Activated CD4-positive, alpha-beta memory T cell treated with anti-CD3 and anti-CD28 coated beads, Interleukin-2, amount 10 ng/mL, durations not matched to agents 7 days and 5 days (primary cell): ENCODE data around the gene LRRC72. TPM values are rescaled to one million over a fixed set of nuclear protein-coding genes. Genes with fewer than 3 reads are reported as not detected.
"Not testable (repeated sequence)": the region's sequence is repeated elsewhere in the genome, so short reads cannot be mapped to it uniquely, and the experiment has no call there.

Source experiments
- CTCF ChIA-PET: fragments of 350-600 bp; sonication (Branson Sonifier 250); formaldehyde crosslinking; loops from one replicate; lab custom pipeline; 2021; ENCODE audit warnings: antibody characterized with exemption, inconsistent platforms; lab: Charles Lee
- POLR2A ChIA-PET: fragments of 350-600 bp; sonication (Branson Sonifier 250); formaldehyde crosslinking; loops from one replicate; lab custom pipeline; 2021; ENCODE audit warnings: antibody characterized with exemption; lab: Charles Lee
- DNase-seq: peaks from one replicate; pipeline ENCODE4 v3.0.0-alpha.2; 2020
- H3K27ac Mint-ChIP-seq: one replicate; pipeline ENCODE4 v1.8.0; 2021; ENCODE audit warnings: mild to moderate bottlenecking, mixed read lengths
- H3K27me3 Mint-ChIP-seq: one replicate; pipeline ENCODE4 v1.8.0; 2021; ENCODE audit warnings: mixed read lengths
- H3K36me3 Mint-ChIP-seq: one replicate; pipeline ENCODE4 v1.8.0; 2021; ENCODE audit warnings: low read depth, mixed read lengths
- H3K4me1 Mint-ChIP-seq: one replicate; pipeline ENCODE4 v1.8.0; 2021; ENCODE audit warnings: mixed read lengths
- H3K4me3 Mint-ChIP-seq: one replicate; pipeline ENCODE4 v1.8.0; 2021; ENCODE audit warnings: mild to moderate bottlenecking, mixed read lengths
- H3K9me3 Mint-ChIP-seq: one replicate; pipeline ENCODE4 v1.8.0; 2021; ENCODE audit warnings: mixed read lengths
- total RNA-seq, 2 experiments: library from RNA; stranded (reverse); gene quantifications; one replicate each; pipeline ENCODE4 v1.2.3, GENCODE V29; 2021

LRRC72 gene
- total RNA-seq, 2 experiments from 2014 or later = not detected

GRCh38 chr7:16592395-16592794, 65.8 kb downstream of the LRRC72 start:
- H3K9me3 Mint-ChIP-seq = no peaks in the 10 kb centered on the region
- no peaks in the 10 kb centered on the region for H3K4me1 Mint-ChIP-seq
- no peak overlapping the region for H3K27ac Mint-ChIP-seq
- DNase-seq = no peak
- CTCF ChIA-PET = interaction anchor here (0.5 kb wide), 1 partner anchor 390 kb away, joined by 6 read pairs; no protein-coding TSS in a partner anchor
- no peak overlapping the region for H3K4me3 Mint-ChIP-seq
- H3K27me3 Mint-ChIP-seq = no peaks in the 10 kb centered on the region
- H3K36me3 Mint-ChIP-seq = no peaks in the 10 kb centered on the region
- POLR2A ChIA-PET = no interaction called here

- ChIA-PET CTCF (interaction anchor here (1.4 kb wide), 1 partner anchor 29 kb away, joined by 8 read pairs; no protein-coding TSS in a partner anchor), POLR2A (no interaction called here)
- H3K4me3 Mint-ChIP-seq = no peak overlapping the region
- DNase-seq = no peak
- no peak overlapping the region for H3K27ac Mint-ChIP-seq
- H3K4me1 Mint-ChIP-seq = no peaks in the 10 kb centered on the region
- H3K9me3 Mint-ChIP-seq = no peaks in the 10 kb centered on the region
- no peaks in the 10 kb centered on the region for H3K36me3 Mint-ChIP-seq
- H3K27me3 Mint-ChIP-seq = no peaks in the 10 kb centered on the region
These were observed 67.4 kb downstream of the LRRC72 start for GRCh38 chr7:16594061-16594460.

- Mint-ChIP-seq H3K9me3 (no peaks in the 10 kb centered on the region), H3K27ac (no peak overlapping the region), H3K4me1 (no peaks in the 10 kb centered on the region), H3K4me3 (no peak overlapping the region), H3K36me3 (no peaks in the 10 kb centered on the region), H3K27me3 (no peaks in the 10 kb centered on the region)
- ChIA-PET POLR2A (no interaction called here), CTCF (interaction anchor here (1.4 kb wide), 1 partner anchor 30 kb away, joined by 8 read pairs; no protein-coding TSS in a partner anchor)
- DNase-seq = no peak
These were observed 68.1 kb downstream of the LRRC72 start for GRCh38 chr7:16594676-16595075.

- H3K9me3 Mint-ChIP-seq, H3K27ac Mint-ChIP-seq, POLR2A ChIA-PET, H3K4me1 Mint-ChIP-seq, H3K4me3 Mint-ChIP-seq, DNase-seq, H3K36me3 Mint-ChIP-seq, H3K27me3 Mint-ChIP-seq: not testable (repeated sequence)
- CTCF ChIA-PET = interaction anchor here (1.4 kb wide), 1 partner anchor 31 kb away, joined by 8 read pairs; no protein-coding TSS in a partner anchor
These were observed 69.0 kb downstream of the LRRC72 start for GRCh38 chr7:16595596-16595995.

- H3K27ac Mint-ChIP-seq = no peak overlapping the region
- H3K36me3 Mint-ChIP-seq = peaks cover 5% of the 10 kb centered on the region
- POLR2A ChIA-PET = no interaction called here
- H3K9me3 Mint-ChIP-seq = no peaks in the 10 kb centered on the region
- H3K27me3 Mint-ChIP-seq = no peaks in the 10 kb centered on the region
- DNase-seq = no peak
- CTCF ChIA-PET = no interaction called here
- H3K4me3 Mint-ChIP-seq = no peak overlapping the region
- no peaks in the 10 kb centered on the region for H3K4me1 Mint-ChIP-seq
These were observed 71.4 kb downstream of the LRRC72 start for GRCh38 chr7:16598015-16598414.

- Mint-ChIP-seq H3K4me1 (no peaks in the 10 kb centered on the region), H3K27ac (no peak overlapping the region), H3K36me3 (peaks cover 11% of the 10 kb centered on the region), H3K27me3 (no peaks in the 10 kb centered on the region), H3K4me3 (no peak overlapping the region), H3K9me3 (no peaks in the 10 kb centered on the region)
- POLR2A ChIA-PET = no interaction called here
- DNase-seq = no peak
- CTCF ChIA-PET = no interaction called here
These were observed 73.2 kb downstream of the LRRC72 start for GRCh38 chr7:16599860-16600259.

DNA sequence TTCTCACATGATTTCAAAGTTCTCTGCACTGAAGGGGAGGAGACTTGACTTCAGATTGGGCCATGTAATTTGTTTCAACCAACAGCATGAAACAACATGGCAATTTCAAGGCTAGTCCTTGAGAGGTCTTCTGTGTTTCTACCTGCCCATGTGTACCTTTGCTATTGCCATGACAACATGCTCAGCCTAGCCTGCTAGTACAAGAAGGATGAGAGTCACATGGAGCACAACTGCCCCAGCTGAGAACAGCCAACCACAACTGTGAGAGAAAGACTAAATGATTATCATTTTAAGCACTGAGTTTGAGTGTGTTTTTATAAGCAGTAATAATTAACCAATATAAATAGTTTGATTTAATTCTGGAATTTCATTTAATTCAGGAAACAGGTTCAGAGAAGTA, 77.0 kb downstream of the LRRC72 start:
- DNase-seq = no peak
- CTCF ChIA-PET = no interaction called here
- POLR2A ChIA-PET = no interaction called here
- H3K27me3 Mint-ChIP-seq = no peaks in the 10 kb centered on the region
- H3K27ac Mint-ChIP-seq = no peak overlapping the region
- peaks cover 19% of the 10 kb centered on the region for H3K36me3 Mint-ChIP-seq
- H3K4me3 Mint-ChIP-seq = no peak overlapping the region
- H3K4me1 Mint-ChIP-seq = no peaks in the 10 kb centered on the region
- H3K9me3 Mint-ChIP-seq = no peaks in the 10 kb centered on the region

GRCh38 chr7:16604054-16604453, 77.4 kb downstream of the LRRC72 start:
- no peak overlapping the region for H3K4me3 Mint-ChIP-seq
- no peaks in the 10 kb centered on the region for H3K4me1 Mint-ChIP-seq
- no peaks in the 10 kb centered on the region for H3K9me3 Mint-ChIP-seq
- CTCF ChIA-PET = no interaction called here
- peaks cover 19% of the 10 kb centered on the region for H3K36me3 Mint-ChIP-seq
- no peak for DNase-seq
- H3K27me3 Mint-ChIP-seq = no peaks in the 10 kb centered on the region
- no peak overlapping the region for H3K27ac Mint-ChIP-seq
- POLR2A ChIA-PET = no interaction called here

DNA sequence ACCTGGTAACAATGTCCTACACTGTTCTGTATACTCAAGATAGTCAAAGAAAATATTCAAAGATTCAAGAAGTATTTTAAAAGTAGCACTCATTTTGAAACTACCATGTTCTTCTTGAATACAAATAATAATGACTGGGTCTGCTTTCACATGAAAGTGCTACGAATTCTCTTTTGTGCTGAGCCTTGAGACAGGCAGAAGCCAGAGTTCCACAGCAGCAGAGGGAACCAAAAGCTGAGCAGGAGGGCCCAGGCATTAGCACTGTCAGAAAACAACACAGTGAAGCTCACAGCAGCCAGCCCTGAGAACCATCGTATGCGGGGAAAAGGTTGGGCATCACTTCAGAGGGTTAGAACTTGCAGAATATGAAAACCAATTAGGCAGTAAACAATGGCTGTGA, 80.1 kb downstream of the LRRC72 start:
- POLR2A ChIA-PET = no interaction called here
- CTCF ChIA-PET = no interaction called here

DNA sequence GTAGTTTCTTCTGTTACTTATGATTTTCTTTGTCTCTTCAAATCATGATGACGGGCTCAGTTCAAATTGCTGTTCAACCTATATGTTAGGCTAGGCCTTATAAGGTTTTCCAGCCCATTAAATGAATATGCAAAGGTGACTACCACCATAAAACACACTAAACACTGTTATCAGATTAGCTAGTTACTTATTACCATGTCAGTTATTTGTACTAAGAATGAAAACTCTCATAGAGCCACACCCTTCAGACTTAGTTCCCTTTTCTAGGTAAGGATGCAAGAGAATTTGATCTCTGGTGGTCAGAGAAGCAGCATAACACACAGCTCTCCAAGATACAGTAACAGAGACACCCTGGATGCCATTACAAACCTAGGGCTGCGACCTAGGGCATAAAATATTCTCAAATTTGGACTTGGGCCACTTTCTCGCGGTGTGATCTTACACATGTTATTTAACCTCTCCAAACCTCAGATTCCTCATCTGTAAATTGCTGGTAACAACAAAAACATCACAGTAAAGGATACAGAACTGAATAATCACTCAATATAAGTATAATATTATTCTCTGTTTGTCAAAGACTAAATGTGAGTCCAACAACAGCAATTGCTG, 83.3 kb downstream of the LRRC72 start:
- ChIA-PET CTCF (interaction anchor here (0.5 to 1.4 kb wide), 3 partner anchors 9 to 905 kb away, joined by 3 to 5 read pairs (median 4); no protein-coding TSS in a partner anchor), POLR2A (interaction anchor here (1.0 kb wide), 1 partner anchor 35 kb away, joined by 3 read pairs; the partner anchor contains the start of gene ANKMY2)
- no peaks in the 10 kb centered on the region for H3K9me3 Mint-ChIP-seq
- H3K36me3 Mint-ChIP-seq = peaks cover 11% of the 10 kb centered on the region
- no peak overlapping the region for H3K4me3 Mint-ChIP-seq
- H3K4me1 Mint-ChIP-seq = peaks cover 11% of the 10 kb centered on the region
- H3K27ac Mint-ChIP-seq = no peak overlapping the region
- no peak for DNase-seq
- no peaks in the 10 kb centered on the region for H3K27me3 Mint-ChIP-seq

More for the DNA sequence above, 80.1 kb downstream of the LRRC72 start:
- no peak overlapping the region for H3K4me3 Mint-ChIP-seq
- H3K9me3 Mint-ChIP-seq = no peaks in the 10 kb centered on the region
- peaks cover 10% of the 10 kb centered on the region for H3K4me1 Mint-ChIP-seq
- peaks cover 17% of the 10 kb centered on the region for H3K36me3 Mint-ChIP-seq
- H3K27me3 Mint-ChIP-seq = no peaks in the 10 kb centered on the region
- no peak for DNase-seq
- H3K27ac Mint-ChIP-seq = no peak overlapping the region

DNA sequence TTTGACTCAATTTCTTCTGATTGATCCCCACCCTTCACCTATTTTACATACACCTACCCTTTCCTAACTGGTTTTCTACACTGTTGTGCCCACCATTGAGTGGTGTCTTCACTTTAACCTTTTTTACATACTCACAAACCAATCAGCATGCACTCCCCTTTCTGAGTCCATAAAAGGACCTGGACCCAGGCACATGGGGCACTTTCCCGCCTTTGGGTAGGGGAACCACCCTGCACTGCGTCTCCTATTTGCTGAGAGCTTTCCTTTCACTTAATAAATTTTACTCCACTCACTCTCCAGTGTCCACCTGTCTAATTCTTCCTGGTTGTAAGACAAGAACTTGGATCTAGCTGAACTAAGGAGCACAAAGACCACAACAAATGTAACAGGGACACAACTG, 85.1 kb downstream of the LRRC72 start:
- POLR2A ChIA-PET = no interaction called here
- no peaks in the 10 kb centered on the region for H3K27me3 Mint-ChIP-seq
- CTCF ChIA-PET = no interaction called here

DNA sequence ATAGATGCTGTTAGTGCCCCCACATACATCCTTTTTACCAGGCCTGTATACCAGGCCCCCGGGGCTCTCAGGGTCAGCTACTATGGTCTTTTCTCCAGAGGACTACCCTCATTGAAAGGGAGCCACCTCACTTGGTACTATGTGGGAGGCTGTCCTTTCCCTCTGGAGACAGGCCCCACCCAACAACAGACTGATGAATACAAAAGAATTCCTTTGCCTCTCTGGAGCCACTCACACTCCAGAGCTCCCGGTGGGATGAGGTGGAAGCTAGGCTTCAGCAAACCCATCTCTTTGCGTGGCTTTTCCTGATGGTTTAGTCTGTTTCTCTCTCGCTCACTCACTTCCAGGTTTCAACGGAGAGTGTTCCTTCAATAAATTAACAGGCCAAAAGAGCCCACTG, 88.6 kb downstream of the LRRC72 start:
- POLR2A ChIA-PET = no interaction called here
- Mint-ChIP-seq H3K27ac (no peak overlapping the region), H3K4me1 (peaks cover 15% of the 10 kb centered on the region), H3K4me3 (no peak overlapping the region), H3K27me3 (no peaks in the 10 kb centered on the region), H3K36me3 (peaks cover 19% of the 10 kb centered on the region), H3K9me3 (no peaks in the 10 kb centered on the region)
- CTCF ChIA-PET = no interaction called here
- DNase-seq = no peak

More for the DNA sequence above, 85.1 kb downstream of the LRRC72 start:
- no peak overlapping the region for H3K27ac Mint-ChIP-seq
- DNase-seq = no peak
- no peak overlapping the region for H3K4me3 Mint-ChIP-seq
- H3K4me1 Mint-ChIP-seq = peaks cover 11% of the 10 kb centered on the region
- H3K9me3 Mint-ChIP-seq = no peaks in the 10 kb centered on the region
- peaks cover 13% of the 10 kb centered on the region for H3K36me3 Mint-ChIP-seq

GRCh38 chr7:16616122-16616521, 89.5 kb downstream of the LRRC72 start:
- ChIA-PET POLR2A (no interaction called here), CTCF (no interaction called here)
- Mint-ChIP-seq H3K9me3 (no peaks in the 10 kb centered on the region), H3K36me3 (peaks cover 24% of the 10 kb centered on the region), H3K27me3 (no peaks in the 10 kb centered on the region), H3K4me3 (no peak overlapping the region), H3K27ac (no peak overlapping the region), H3K4me1 (peaks cover 14% of the 10 kb centered on the region)
- DNase-seq = no peak

GRCh38 chr7:16616542-16616941, 89.9 kb downstream of the LRRC72 start:
- no peak for DNase-seq
- ChIA-PET POLR2A (no interaction called here), CTCF (no interaction called here)
- Mint-ChIP-seq H3K36me3 (peaks cover 27% of the 10 kb centered on the region), H3K4me3 (no peak overlapping the region), H3K4me1 (peaks cover 14% of the 10 kb centered on the region), H3K9me3 (no peaks in the 10 kb centered on the region), H3K27me3 (no peaks in the 10 kb centered on the region), H3K27ac (no peak overlapping the region)
